Dendritic cell treated with granulocyte-macrophage colony-stimulating factor and Interleukin-4, amounts not matched to agents 40 ng/mL and 50 ng/mL, for 4 days (primary cell): Measurements from ENCODE around the gene ARAP1.

Experiments used
- H3K27ac Mint-ChIP-seq: one replicate; pipeline ENCODE4 v1.8.0; 2022; ENCODE audit warnings: mild to moderate bottlenecking, mixed read lengths
- H3K27me3 Mint-ChIP-seq: one replicate; pipeline ENCODE4 v1.8.0; 2022; ENCODE audit warnings: mild to moderate bottlenecking, mixed read lengths
- H3K36me3 Mint-ChIP-seq: one replicate; pipeline ENCODE4 v1.8.0; 2022; ENCODE audit warnings: low read depth, mixed read lengths
- H3K4me1 Mint-ChIP-seq: one replicate; pipeline ENCODE4 v1.8.0; 2022; ENCODE audit warnings: low read depth, mixed read lengths
- H3K4me3 Mint-ChIP-seq: one replicate; pipeline ENCODE4 v1.8.0; 2022; ENCODE audit warnings: mild to moderate bottlenecking, moderate library complexity, mixed read lengths
- H3K9me3 Mint-ChIP-seq: one replicate; pipeline ENCODE4 v1.8.0; 2022; ENCODE audit warnings: mixed read lengths
- intact Hi-C: fragments of 100-400 bp; cut with micrococcal nuclease; formaldehyde crosslinking; loops from one replicate; pipeline ENCODE4 v1.15.0; 2022

The ARAP1 gene

GRCh38 chr11:72739240-72740059, 12.8 kb downstream of the ARAP1 start:
- no peaks in the 10 kb centered on the region for H3K27me3 Mint-ChIP-seq
- peaks cover 29% of the 10 kb centered on the region for H3K36me3 Mint-ChIP-seq
- intact Hi-C loops, result loop anchor here (5.0 kb wide), 1 partner anchor 68 kb away; no protein-coding TSS in a partner anchor
- peaks cover 96% of the 10 kb centered on the region for H3K4me1 Mint-ChIP-seq
- H3K27ac Mint-ChIP-seq, result peak overlapping the region; percentile 90
- H3K4me3 Mint-ChIP-seq, result peak overlapping the region; percentile 95
- no peaks in the 10 kb centered on the region for H3K9me3 Mint-ChIP-seq

GRCh38 chr11:72738199-72739141, 13.7 kb downstream of the ARAP1 start:
- peak overlapping the region; percentile 95 for H3K4me3 Mint-ChIP-seq
- intact Hi-C loops, result loop anchor here (5.0 kb wide), 1 partner anchor 69 kb away; no protein-coding TSS in a partner anchor
- H3K9me3 Mint-ChIP-seq, result no peaks in the 10 kb centered on the region
- peaks cover 91% of the 10 kb centered on the region for H3K4me1 Mint-ChIP-seq
- peak overlapping the region; percentile 90 for H3K27ac Mint-ChIP-seq
- H3K27me3 Mint-ChIP-seq, result no peaks in the 10 kb centered on the region
- H3K36me3 Mint-ChIP-seq, result peaks cover 37% of the 10 kb centered on the region

GRCh38 chr11:72737336-72737735, 14.9 kb downstream of the ARAP1 start:
- H3K36me3 Mint-ChIP-seq, result peaks cover 48% of the 10 kb centered on the region
- intact Hi-C loops, result loop anchor here (2.0 to 5.0 kb wide), 2 partner anchors 15 to 70 kb away; partner anchors contain the start of gene ARAP1
- no peaks in the 10 kb centered on the region for H3K9me3 Mint-ChIP-seq
- H3K27ac Mint-ChIP-seq, result peak overlapping the region; percentile 90
- H3K4me3 Mint-ChIP-seq, result peak overlapping the region; percentile 95
- H3K4me1 Mint-ChIP-seq, result peaks cover 91% of the 10 kb centered on the region
- no peaks in the 10 kb centered on the region for H3K27me3 Mint-ChIP-seq

GRCh38 chr11:72736452-72737069, 15.6 kb downstream of the ARAP1 start:
- H3K4me3 Mint-ChIP-seq, result peak overlapping the region; percentile 95
- H3K9me3 Mint-ChIP-seq, result peaks cover 7% of the 10 kb centered on the region
- peak overlapping the region; percentile 90 for H3K27ac Mint-ChIP-seq
- H3K4me1 Mint-ChIP-seq, result peaks cover 88% of the 10 kb centered on the region
- H3K36me3 Mint-ChIP-seq, result peaks cover 56% of the 10 kb centered on the region
- intact Hi-C loops, result loop anchor here (1.0 to 5.0 kb wide), 3 partner anchors 14 to 71 kb away; partner anchors contain the start of gene ARAP1
- H3K27me3 Mint-ChIP-seq, result no peaks in the 10 kb centered on the region

DNA sequence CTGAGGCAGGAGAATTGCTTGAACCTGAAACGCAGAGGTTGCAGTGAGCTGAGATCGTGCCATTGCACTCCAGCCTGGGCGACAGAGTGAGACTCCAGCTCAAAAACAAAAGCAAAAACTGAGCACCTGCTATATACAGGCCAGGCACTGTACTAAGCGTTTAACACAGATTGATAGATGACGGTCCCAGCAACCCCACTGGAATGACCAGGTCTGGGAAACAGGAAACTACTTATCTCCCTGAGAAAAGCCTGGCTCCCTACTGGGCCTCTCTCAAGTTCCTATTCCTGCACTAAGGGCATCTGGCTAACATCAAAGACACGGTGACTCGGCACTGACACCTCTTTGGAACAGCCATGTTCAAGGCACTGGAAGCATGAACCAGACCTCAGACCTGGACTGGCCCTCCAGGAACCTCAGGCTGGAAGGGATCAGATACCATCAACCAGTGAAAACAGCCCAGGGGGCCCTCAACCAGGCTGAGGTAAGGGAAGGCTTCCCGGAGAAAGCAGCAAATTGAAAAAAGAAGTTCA, 16.6 kb downstream of the ARAP1 start:
- Mint-ChIP-seq H3K4me1 (peaks cover 88% of the 10 kb centered on the region), H3K36me3 (peaks cover 66% of the 10 kb centered on the region), H3K27ac (peak overlapping the region; percentile 90), H3K4me3 (peak overlapping the region; percentile 69), H3K27me3 (no peaks in the 10 kb centered on the region), H3K9me3 (peaks cover 15% of the 10 kb centered on the region)
- intact Hi-C loops, result loop anchor here (1.0 to 5.0 kb wide), 3 partner anchors 13 to 72 kb away; partner anchors contain the start of gene ARAP1

DNA sequence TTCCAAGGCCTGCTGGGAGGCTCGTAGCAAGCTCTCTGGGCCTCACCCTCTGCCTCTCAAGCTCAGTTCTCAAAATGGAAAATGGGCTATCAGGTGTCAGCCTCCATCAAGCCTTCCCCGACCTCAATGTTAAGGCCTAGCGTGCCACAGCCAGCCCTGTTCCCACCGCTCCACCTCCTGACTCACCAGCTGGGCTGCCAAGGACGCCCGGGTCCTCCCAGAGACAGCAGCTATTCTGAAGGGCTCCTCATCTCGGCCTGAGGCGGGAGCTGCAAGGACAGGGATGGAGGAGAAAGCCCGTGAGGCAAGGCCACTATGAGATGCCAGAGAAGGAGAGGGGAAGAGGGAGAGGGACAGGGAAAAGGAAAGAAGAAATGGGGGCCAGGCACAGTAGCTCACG, 19.9 kb downstream of the ARAP1 start:
- Mint-ChIP-seq H3K27ac (peak overlapping the region; percentile 65), H3K4me1 (peaks cover 83% of the 10 kb centered on the region), H3K27me3 (no peaks in the 10 kb centered on the region), H3K9me3 (peaks cover 15% of the 10 kb centered on the region), H3K36me3 (peaks cover 81% of the 10 kb centered on the region), H3K4me3 (no peak overlapping the region)
- intact Hi-C loops, result no loop called here

DNA sequence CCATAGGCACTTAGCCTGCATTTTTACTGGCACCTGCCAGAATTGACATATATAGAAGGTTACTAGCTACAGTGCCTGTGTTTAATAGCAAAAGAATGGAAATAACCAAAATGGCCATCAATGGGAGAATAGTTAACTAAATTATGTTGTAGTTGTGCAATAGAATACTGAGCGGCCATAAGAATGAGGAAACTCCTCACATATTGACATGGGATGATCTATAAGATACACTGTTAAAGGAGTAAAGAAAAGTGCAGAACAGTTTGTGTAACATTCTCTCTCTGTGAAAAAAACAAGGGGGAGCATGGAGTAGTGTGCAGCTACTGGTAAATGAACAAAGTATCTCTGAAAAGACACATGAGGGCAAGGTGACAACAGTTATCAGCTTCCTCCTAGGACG, 21.5 kb downstream of the ARAP1 start:
- peaks cover 82% of the 10 kb centered on the region for H3K4me1 Mint-ChIP-seq
- intact Hi-C loops, result no loop called here

GRCh38 chr11:72730243-72730642, 22.0 kb downstream of the ARAP1 start:
- Mint-ChIP-seq H3K9me3 (peaks cover 15% of the 10 kb centered on the region), H3K27ac (peak overlapping the region; percentile 62), H3K4me3 (no peak overlapping the region), H3K27me3 (no peaks in the 10 kb centered on the region), H3K4me1 (peaks cover 82% of the 10 kb centered on the region), H3K36me3 (peaks cover 90% of the 10 kb centered on the region)
- intact Hi-C loops, result no loop called here

More for the DNA sequence above, 21.5 kb downstream of the ARAP1 start:
- Mint-ChIP-seq H3K9me3 (peaks cover 15% of the 10 kb centered on the region), H3K27ac (peak overlapping the region; percentile 62), H3K27me3 (no peaks in the 10 kb centered on the region), H3K4me3 (no peak overlapping the region), H3K36me3 (peaks cover 86% of the 10 kb centered on the region)

- Mint-ChIP-seq H3K27me3 (no peaks in the 10 kb centered on the region), H3K9me3 (peaks cover 15% of the 10 kb centered on the region), H3K4me3 (peak overlapping the region; percentile 18), H3K36me3 (peaks cover 99% of the 10 kb centered on the region), H3K4me1 (peaks cover 89% of the 10 kb centered on the region), H3K27ac (peak overlapping the region; percentile 15)
- intact Hi-C loops, result loop anchor here (1.0 kb wide), 1 partner anchor 25 kb away; the partner anchor contains the start of gene ARAP1
These were observed 24.7 kb downstream of the ARAP1 start for GRCh38 chr11:72727521-72727920.

DNA sequence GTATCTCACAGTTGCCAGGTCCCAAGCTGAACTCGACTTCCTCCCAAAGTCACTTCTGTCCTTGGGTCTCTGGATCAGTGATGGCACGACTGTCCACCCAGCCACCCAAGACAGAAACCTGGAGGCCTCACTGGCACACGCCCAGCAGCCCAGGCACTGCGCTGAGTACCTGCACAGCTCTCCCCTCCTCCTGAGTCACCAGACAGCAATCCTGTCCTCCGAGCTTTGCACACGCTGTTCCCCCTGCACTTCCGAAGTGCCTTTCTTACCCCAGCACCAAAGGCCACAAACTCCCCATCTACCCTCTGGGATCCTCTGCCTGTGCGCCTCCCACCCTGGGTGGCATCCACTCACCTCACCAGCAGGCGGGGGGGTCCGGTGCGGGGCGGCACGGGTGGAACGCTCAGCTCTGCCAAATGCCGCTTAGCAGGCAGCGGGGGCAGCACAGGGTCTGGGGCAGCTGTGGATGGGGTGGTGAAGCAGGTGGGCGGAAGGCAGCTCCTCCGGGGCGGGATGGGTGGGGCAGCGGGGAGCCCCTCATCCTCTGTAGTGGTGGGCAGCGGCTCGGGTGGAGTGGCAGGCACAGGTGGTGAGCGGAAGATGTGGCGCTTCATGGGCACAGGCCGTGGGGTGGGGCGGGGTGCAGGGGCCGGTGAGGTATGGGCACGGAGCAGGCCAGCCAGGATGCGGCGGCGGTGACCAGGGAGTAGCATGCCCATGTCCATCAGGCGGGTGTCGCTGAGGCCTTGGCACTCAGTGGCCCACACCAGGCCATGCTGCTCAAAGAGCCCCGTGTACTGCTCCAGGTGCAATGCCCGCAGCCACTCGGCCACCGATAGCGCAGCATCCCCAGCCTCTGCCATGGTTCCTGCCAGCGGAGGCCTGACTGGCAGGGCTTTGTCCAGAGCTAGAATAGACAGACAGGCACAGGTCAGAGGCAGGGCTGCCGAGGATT, 25.7 kb downstream of the ARAP1 start:
- Mint-ChIP-seq H3K27me3 (no peaks in the 10 kb centered on the region), H3K36me3 (peaks cover 99% of the 10 kb centered on the region), H3K9me3 (peaks cover 8% of the 10 kb centered on the region), H3K4me1 (peaks cover 93% of the 10 kb centered on the region), H3K27ac (peak overlapping the region; percentile 93), H3K4me3 (no peak overlapping the region)
- intact Hi-C loops, result loop anchor here (1.0 kb wide), 1 partner anchor 26 kb away; the partner anchor contains the start of gene ARAP1

DNA sequence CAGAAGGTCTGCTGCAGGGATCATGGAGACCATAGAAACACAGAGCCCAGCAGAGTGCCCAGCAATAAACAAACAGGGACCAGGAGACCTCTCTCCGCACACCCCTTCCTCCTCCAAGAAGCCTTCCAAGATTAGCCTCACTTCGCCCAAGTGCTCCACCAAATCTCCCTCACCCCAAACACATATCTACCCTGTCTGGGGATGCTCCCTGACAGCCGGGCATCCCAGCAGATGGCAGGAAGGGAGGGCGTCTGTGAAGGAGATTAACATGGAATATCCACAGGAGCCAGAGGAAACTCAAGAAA, 26.5 kb downstream of the ARAP1 start:
- Mint-ChIP-seq H3K27me3 (no peaks in the 10 kb centered on the region), H3K4me3 (no peak overlapping the region), H3K9me3 (no peaks in the 10 kb centered on the region), H3K27ac (peak overlapping the region; percentile 93), H3K4me1 (peaks cover 93% of the 10 kb centered on the region), H3K36me3 (peaks cover 99% of the 10 kb centered on the region)
- intact Hi-C loops, result loop anchor here (1.0 kb wide), 1 partner anchor 68 kb away; no protein-coding TSS in a partner anchor
